Keratinocyte (primary cell): ENCODE data around the gene CFAP91. TPM values are rescaled to one million over a fixed set of nuclear protein-coding genes. Genes with fewer than 3 reads are reported as not detected.
A peak's percentile ranks its signal among the peaks of the same experiment; 100 is the strongest.

Experiments used
- DNase-seq: peaks from one replicate; pipeline ENCODE4 v3.0.0-alpha.2; 2011; ENCODE audit warnings: low read depth, missing footprints, low spot score
- FAIRE-seq: peaks from 2 replicates; lab custom pipeline; 2011; peaks lifted over from hg19 to GRCh38; lab: Jason Lieb, UNC
- H2AFZ ChIP-seq: 2 replicates; pipeline ENCODE4 v1.6.0; 2012; ENCODE audit warnings: low read length, control low read depth, inconsistent platforms; ENCODE audit not compliant: control insufficient read depth
- H3K27ac ChIP-seq: 2 replicates; pipeline ENCODE4 v1.5.1; 2011; ENCODE audit warnings: low read length; ENCODE audit not compliant: control insufficient read depth, insufficient read depth
- H3K27me3 ChIP-seq: 3 replicates; pipeline ENCODE4 v1.6.0; 2011; ENCODE audit warnings: low read length; ENCODE audit not compliant: control insufficient read depth, insufficient read depth; ENCODE audit errors: extremely low read depth
- H3K36me3 ChIP-seq, 2 experiments: 2 replicates in 1 of 2; 3 replicates in 1 of 2; pipeline ENCODE4 v1.5.1; 2011; ENCODE audit warnings: low read length in 2 of 2, mild to moderate bottlenecking in 1 of 2; ENCODE audit not compliant: control insufficient read depth in 2 of 2, insufficient read depth in 2 of 2; ENCODE audit errors: extremely low read depth in 1 of 2
- H3K4me1 ChIP-seq: 3 replicates; pipeline ENCODE4 v1.5.1; 2011; ENCODE audit warnings: low read length; ENCODE audit not compliant: control insufficient read depth, insufficient read depth; ENCODE audit errors: extremely low read depth
- H3K4me2 ChIP-seq: 3 replicates; pipeline ENCODE4 v1.6.0; 2011; ENCODE audit warnings: low read depth, low read length; ENCODE audit not compliant: control insufficient read depth, insufficient read depth; ENCODE audit errors: extremely low read depth
- H3K4me3 ChIP-seq, 3 experiments: fragments of 200-600 bp in 1 of 3; sonication (generic) in 1 of 3; 2 replicates in 2 of 3; 3 replicates in 1 of 3; pipeline ENCODE4 v1.5.1; 2011 to 2016; ENCODE audit warnings: low read length in 3 of 3, mild to moderate bottlenecking in 3 of 3, control low read depth in 2 of 3, inconsistent platforms in 1 of 3, low read depth in 1 of 3, mixed read lengths in 1 of 3, mixed run types in 1 of 3, moderate library complexity in 1 of 3; ENCODE audit not compliant: control insufficient read depth in 2 of 3, insufficient read depth in 2 of 3; ENCODE audit errors: extremely low read depth in 1 of 3
- H3K79me2 ChIP-seq: 2 replicates; pipeline ENCODE4 v1.6.0; 2012; ENCODE audit warnings: low read length; ENCODE audit not compliant: control insufficient read depth, insufficient read depth
- H3K9ac ChIP-seq: 3 replicates; pipeline ENCODE4 v1.6.0; 2011; ENCODE audit warnings: low read length; ENCODE audit not compliant: control insufficient read depth, insufficient read depth; ENCODE audit errors: extremely low read depth
- H3K9me1 ChIP-seq: 3 replicates; pipeline ENCODE4 v1.6.0; 2011; ENCODE audit warnings: low read length; ENCODE audit not compliant: control insufficient read depth, insufficient read depth; ENCODE audit errors: extremely low read depth
- H3K9me3 ChIP-seq: 2 replicates; pipeline ENCODE4 v1.5.1; 2012; ENCODE audit warnings: low read depth, low read length; ENCODE audit not compliant: control insufficient read depth
- H4K20me1 ChIP-seq: 3 replicates; pipeline ENCODE4 v1.6.0; 2011; ENCODE audit warnings: low read length; ENCODE audit not compliant: control insufficient read depth, insufficient read depth; ENCODE audit errors: extremely low read depth
- CTCF ChIP-seq, 3 experiments: IDR thresholded peaks in 1 of 3; conservative IDR thresholded peaks in 1 of 3; optimal IDR thresholded peaks in 1 of 3; 2 replicates in 2 of 3; 3 replicates in 1 of 3; pipeline versions ENCODE3 to v1.5.1; 2011; ENCODE audit warnings: low read length in 3 of 3, mild to moderate bottlenecking in 3 of 3, moderate library complexity in 2 of 3, control low read depth in 1 of 3, inconsistent platforms in 1 of 3; ENCODE audit not compliant: insufficient read depth in 2 of 3; ENCODE audit errors: extremely low read depth in 1 of 3
- EZH2 ChIP-seq: IDR thresholded peaks from one replicate; pipeline ENCODE4 v1.6.1; 2012; ENCODE audit warnings: inconsistent platforms, mild to moderate bottlenecking, low read length, moderate library complexity
- dilution Hi-C: fragments of 300-500 bp; cut with MboI; formaldehyde crosslinking; loops from one replicate; pipeline ENCODE4 v1.7.0; 2020; ENCODE audit warnings: low sequenced_read_pairs; ENCODE audit not compliant: extremely low pct_ligation_motif_present
- polyA plus RNA-seq, 5 experiments: library from polyadenylated mRNA; depleted of rRNA in 3 of 5; stranded (reverse) in 3 of 5; stranded (forward) in 1 of 5; unstranded in 1 of 5; fragments of >200 nt; gene quantifications; 1 replicate in 1 of 5; 2 replicates in 3 of 5; 3 replicates in 1 of 5; pipeline versions ENCODE4 v1.2.1 to v1.2.3, GENCODE V29; 2011 to 2012; ENCODE audit warnings: missing spikeins in 2 of 5, low read depth in 1 of 5, low replicate concordance in 1 of 5

The CFAP91 gene
- polyA plus RNA-seq, 1 donor (not counting 4 experiments of a cell fraction or from before 2014, with no cell fraction given), result not detected

- Histone ChIP-seq H2AFZ (peak overlapping the region; percentile 35), H3K4me3 (no peak overlapping the region), H3K9ac (no peak overlapping the region), H3K4me1 (peaks cover 6% of the 10 kb centered on the region), H3K4me2 (no peak overlapping the region), H3K9me1 (no peaks in the 10 kb centered on the region), H3K9me3 (no peaks in the 10 kb centered on the region), H4K20me1 (no peaks in the 10 kb centered on the region), H3K27me3 (peaks cover 12% of the 10 kb centered on the region), H3K27ac (no peak overlapping the region), H3K36me3 (no peaks in the 10 kb centered on the region), H3K79me2 (no peaks in the 10 kb centered on the region)
- no peak for FAIRE-seq
- dilution Hi-C loops, result no loop called here
- DNase-seq, result no peak
- no peak for TF ChIP-seq EZH2
- TF ChIP-seq CTCF (optimal IDR thresholded peaks at IDR 0.05 in 1 of 3, IDR thresholded peaks at IDR 0.05 in 1 of 3, conservative IDR thresholded peaks at IDR 0.05 in 1 of 3; ENCODE audit: extremely low read depth in 1 of 3, insufficient read depth in 2 of 3, low read length in 3 of 3), result no peak
Measured at GRCh38 chr3:119700269-119700919, 2.4 kb upstream of the CFAP91 start.

- dilution Hi-C loops, result no loop called here
- Histone ChIP-seq H2AFZ (no peak overlapping the region), H4K20me1 (no peaks in the 10 kb centered on the region), H3K27ac (no peak overlapping the region), H3K79me2 (no peaks in the 10 kb centered on the region), H3K36me3 (no peaks in the 10 kb centered on the region), H3K4me3 (no peak overlapping the region), H3K9me3 (no peaks in the 10 kb centered on the region), H3K27me3 (peaks cover 12% of the 10 kb centered on the region), H3K9ac (no peak overlapping the region), H3K4me2 (no peak overlapping the region), H3K9me1 (no peaks in the 10 kb centered on the region), H3K4me1 (peaks cover 6% of the 10 kb centered on the region)
- no peak for FAIRE-seq
- no peak for DNase-seq
- no peak for TF ChIP-seq CTCF (optimal IDR thresholded peaks at IDR 0.05 in 1 of 3, IDR thresholded peaks at IDR 0.05 in 1 of 3, conservative IDR thresholded peaks at IDR 0.05 in 1 of 3; ENCODE audit: extremely low read depth in 1 of 3, insufficient read depth in 2 of 3, low read length in 3 of 3)
- TF ChIP-seq EZH2, result no peak
Measured at GRCh38 chr3:119700920-119701734, 1.7 kb upstream of the CFAP91 start.
